Suprapubic skin (tissue), 4 donors: ENCODE results near the gene GINS1. TPM values are rescaled to one million over a fixed set of nuclear protein-coding genes. Genes with fewer than 3 reads are reported as not detected.
"Not testable (repeated sequence)": the region's sequence is repeated elsewhere in the genome, so short reads cannot be mapped to it uniquely, and the experiment has no call there.

Source experiments
- DNase-seq, 2 donors: peaks; one replicate each; pipeline ENCODE4 v3.0.0-alpha.2; 2019; ENCODE audit warnings: low spot score in 2 of 2
- H3K27ac ChIP-seq: fragments of 200-600 bp; sonication (generic); one replicate; pipeline ENCODE4 v1.5.1; 2019
- H3K27me3 ChIP-seq: fragments of 200-600 bp; sonication (generic); one replicate; pipeline ENCODE4 v1.5.1; 2019
- H3K36me3 ChIP-seq: fragments of 200-600 bp; sonication (generic); one replicate; pipeline ENCODE4 v1.5.1; 2019
- H3K4me1 ChIP-seq: fragments of 200-600 bp; sonication (generic); one replicate; pipeline ENCODE4 v1.5.1; 2019
- H3K4me3 ChIP-seq: fragments of 200-600 bp; sonication (generic); one replicate; pipeline ENCODE4 v1.5.1; 2019; ENCODE audit warnings: mild to moderate bottlenecking
- H3K9me3 ChIP-seq: fragments of 200-600 bp; sonication (generic); one replicate; pipeline ENCODE4 v1.5.1; 2019
- EP300 ChIP-seq: sonication (generic); formaldehyde crosslinking; IDR thresholded peaks from one replicate; pipeline ENCODE4 v1.6.1; 2017; ENCODE audit warnings: antibody characterized with exemption
- POLR2A ChIP-seq, 2 donors: fragments of 450-650 bp; IDR thresholded peaks; one replicate each; pipeline ENCODE4 v1.6.1; 2017; ENCODE audit warnings: antibody characterized with exemption in 2 of 2, mild to moderate bottlenecking in 2 of 2, moderate library complexity in 2 of 2
- POLR2AphosphoS5 ChIP-seq, 3 donors: sonication (generic); formaldehyde crosslinking; IDR thresholded peaks; one replicate each; pipeline ENCODE4 v1.6.1; 2017; ENCODE audit warnings: antibody characterized with exemption in 3 of 3
- WGBS: methylation state at CpG from one replicate; pipeline ENCODE4 v1.1.5; 2018; 5-methylcytosine and 5-hydroxymethylcytosine counted together
- total RNA-seq, 4 donors: library from RNA; depleted of rRNA; stranded (reverse); fragments of >200 nt; gene quantifications; one replicate each; pipeline ENCODE4 v1.1.0, GENCODE V29; 2016
- TF ChIP-seq, protein P1 (sequence below), 2 donors: fragments of 200-600 bp in 1 of 2; fragments of 450-650 bp in 1 of 2; sonication (generic) in 1 of 2; IDR thresholded peaks; one replicate each; pipeline ENCODE4 v1.5.1; 2016 to 2019; ENCODE audit warnings: antibody characterized with exemption in 2 of 2, mild to moderate bottlenecking in 1 of 2, moderate library complexity in 1 of 2

Gene GINS1
- total RNA-seq, 4 donors from 2014 or later: 2.4 to 3.6 (median 2.6) TPM

DNA sequence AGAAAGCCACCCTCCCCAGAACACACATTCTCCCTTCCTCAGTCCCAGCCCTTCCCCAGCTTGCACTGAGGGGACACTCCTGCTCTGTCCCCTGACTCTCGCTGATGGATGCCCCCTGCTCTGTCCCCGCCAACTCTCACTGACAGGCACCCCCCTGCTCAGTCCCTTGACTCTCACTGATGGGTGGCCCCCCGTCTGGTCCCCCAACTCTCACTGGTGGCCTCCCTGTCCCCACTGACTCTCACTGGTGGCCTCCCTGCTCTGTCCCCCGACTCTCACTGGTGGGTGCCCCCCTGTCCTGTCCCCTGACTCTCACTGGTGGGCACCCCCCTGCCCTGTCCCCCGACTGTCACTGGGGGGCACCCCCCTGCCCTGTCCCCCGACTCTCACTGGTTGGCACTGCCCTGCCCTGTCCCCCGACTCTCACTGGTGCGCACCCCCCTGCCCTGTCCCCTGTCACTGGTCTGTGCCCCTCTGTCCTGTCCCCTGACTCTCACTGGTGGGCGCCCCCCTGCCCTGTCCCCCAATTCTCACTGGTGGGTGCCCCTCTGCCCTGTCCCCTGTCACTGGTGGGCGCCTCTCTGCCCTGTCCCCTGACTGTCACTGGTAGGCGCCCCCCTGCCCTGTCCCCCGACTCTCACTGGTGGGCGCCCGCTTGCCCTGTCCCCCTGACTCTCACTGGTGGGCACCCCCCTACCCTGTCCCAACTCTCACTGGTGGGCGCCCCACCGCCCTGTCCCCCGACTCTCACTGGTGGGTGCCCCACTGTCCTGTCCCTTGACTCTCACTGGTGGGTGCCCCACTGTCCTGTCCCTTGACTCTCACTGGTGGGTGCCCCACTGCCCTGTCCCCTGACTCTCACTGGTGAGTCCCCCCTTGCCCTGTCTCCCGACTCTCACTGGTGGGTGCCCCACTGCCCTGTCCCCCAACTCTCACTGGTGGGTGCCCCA lies 60.9 kb downstream of the GINS1 start:
- Histone ChIP-seq H3K27ac (no peak overlapping the region), H3K36me3 (peaks cover 12% of the 10 kb centered on the region), H3K4me3 (no peak overlapping the region), H3K9me3 (no peaks in the 10 kb centered on the region), H3K27me3 (no peaks in the 10 kb centered on the region), H3K4me1 (no peaks in the 10 kb centered on the region)
- TF ChIP-seq EP300 (no peak), POLR2AphosphoS5 (IDR thresholded peaks at IDR 0.05) (no peak), POLR2A (IDR thresholded peaks at IDR 0.05) (no peak)
- TF ChIP-seq, protein P1, sequence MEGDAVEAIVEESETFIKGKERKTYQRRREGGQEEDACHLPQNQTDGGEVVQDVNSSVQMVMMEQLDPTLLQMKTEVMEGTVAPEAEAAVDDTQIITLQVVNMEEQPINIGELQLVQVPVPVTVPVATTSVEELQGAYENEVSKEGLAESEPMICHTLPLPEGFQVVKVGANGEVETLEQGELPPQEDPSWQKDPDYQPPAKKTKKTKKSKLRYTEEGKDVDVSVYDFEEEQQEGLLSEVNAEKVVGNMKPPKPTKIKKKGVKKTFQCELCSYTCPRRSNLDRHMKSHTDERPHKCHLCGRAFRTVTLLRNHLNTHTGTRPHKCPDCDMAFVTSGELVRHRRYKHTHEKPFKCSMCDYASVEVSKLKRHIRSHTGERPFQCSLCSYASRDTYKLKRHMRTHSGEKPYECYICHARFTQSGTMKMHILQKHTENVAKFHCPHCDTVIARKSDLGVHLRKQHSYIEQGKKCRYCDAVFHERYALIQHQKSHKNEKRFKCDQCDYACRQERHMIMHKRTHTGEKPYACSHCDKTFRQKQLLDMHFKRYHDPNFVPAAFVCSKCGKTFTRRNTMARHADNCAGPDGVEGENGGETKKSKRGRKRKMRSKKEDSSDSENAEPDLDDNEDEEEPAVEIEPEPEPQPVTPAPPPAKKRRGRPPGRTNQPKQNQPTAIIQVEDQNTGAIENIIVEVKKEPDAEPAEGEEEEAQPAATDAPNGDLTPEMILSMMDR (IDR thresholded peaks at IDR 0.05): no peak
- DNase-seq: no peak
- WGBS: 94% methylated on average over 17 of the region's 18 CpGs

DNA sequence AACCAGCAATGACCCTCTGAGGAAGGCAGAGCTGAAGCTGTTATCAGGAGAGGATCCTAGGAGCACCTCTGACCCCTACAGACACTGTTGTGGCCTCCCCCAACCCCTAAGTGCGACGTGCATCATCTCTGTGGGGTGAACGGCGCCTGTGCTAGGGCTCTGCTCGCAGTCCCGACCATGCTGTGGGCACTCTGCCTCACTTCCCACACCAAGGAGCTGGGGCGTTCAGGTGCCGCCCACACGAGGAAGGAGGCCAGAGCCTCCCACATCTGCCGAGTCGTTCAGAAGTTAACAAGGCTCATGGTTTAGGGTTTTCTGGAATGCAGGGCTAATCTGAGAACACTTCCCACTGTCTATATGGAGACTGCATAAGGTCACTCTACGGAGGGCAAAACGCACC lies 62.1 kb downstream of the GINS1 start:
- H3K4me3 ChIP-seq: no peak overlapping the region
- H3K36me3 ChIP-seq: peaks cover 12% of the 10 kb centered on the region

DNA sequence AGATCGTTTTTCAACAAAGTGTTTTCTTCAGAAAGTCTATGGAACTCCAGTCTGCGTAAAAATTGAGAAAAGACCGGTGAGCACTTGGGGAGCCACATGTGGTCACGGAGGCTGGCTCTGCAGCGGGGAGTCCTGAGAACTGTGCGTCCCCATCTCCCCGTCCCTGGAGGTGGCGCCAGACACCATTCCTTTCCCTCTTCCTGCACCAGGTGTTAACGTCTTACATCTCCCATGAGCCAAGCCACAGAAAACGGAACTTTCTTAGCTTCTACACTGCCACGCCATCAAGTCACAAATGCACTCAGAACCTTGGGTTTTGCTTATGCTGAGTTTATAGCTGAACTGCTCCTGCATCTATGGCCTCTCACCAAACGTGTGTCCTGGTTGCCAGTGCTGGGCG lies 62.6 kb downstream of the GINS1 start:
- no peak for DNase-seq
- WGBS: 74% methylated on average over 13 of the region's 13 CpGs
- H3K27ac ChIP-seq: no peak overlapping the region

More for the DNA sequence above, 62.1 kb downstream of the GINS1 start:
- H3K27me3 ChIP-seq: no peaks in the 10 kb centered on the region
- no peak for DNase-seq
- no peak overlapping the region for H3K27ac ChIP-seq
- no peaks in the 10 kb centered on the region for H3K9me3 ChIP-seq
- 88% methylated on average over 10 of the region's 13 CpGs for WGBS
- no peaks in the 10 kb centered on the region for H3K4me1 ChIP-seq
- TF ChIP-seq, protein P1 (IDR thresholded peaks at IDR 0.05): no peak
- no peak for TF ChIP-seq EP300
- TF ChIP-seq POLR2AphosphoS5 (IDR thresholded peaks at IDR 0.05): no peak
- TF ChIP-seq POLR2A (IDR thresholded peaks at IDR 0.05): no peak

DNA sequence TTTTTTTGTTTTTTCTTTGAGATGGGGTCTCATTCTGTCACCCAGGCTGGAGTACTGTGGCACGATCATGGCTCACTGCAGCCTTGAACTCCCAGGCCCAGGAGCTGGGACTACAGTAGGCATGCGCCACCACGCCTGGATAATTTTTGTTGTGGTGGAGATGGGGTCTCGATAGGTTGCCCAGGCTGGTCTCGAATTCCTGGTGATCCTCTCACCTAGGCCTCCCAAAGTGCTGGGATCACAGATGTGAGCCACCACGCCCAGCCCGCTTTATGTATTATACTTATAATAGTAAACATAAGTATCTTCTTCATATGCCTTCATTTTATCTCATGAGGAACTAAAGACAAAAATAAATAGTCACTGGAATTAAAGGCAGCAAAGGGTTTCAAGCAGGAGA lies 63.5 kb downstream of the GINS1 start:
- no peak for DNase-seq
- H3K27me3 ChIP-seq: no peaks in the 10 kb centered on the region
- peaks cover 13% of the 10 kb centered on the region for H3K36me3 ChIP-seq
- H3K9me3 ChIP-seq: no peaks in the 10 kb centered on the region
- WGBS: 95% methylated on average over 7 of the region's 7 CpGs
- no peak overlapping the region for H3K4me3 ChIP-seq
- H3K27ac ChIP-seq: no peak overlapping the region
- no peak for TF ChIP-seq EP300
- TF ChIP-seq, protein P1 (IDR thresholded peaks at IDR 0.05): no peak
- TF ChIP-seq POLR2A (IDR thresholded peaks at IDR 0.05): no peak
- no peak for TF ChIP-seq POLR2AphosphoS5 (IDR thresholded peaks at IDR 0.05)
- H3K4me1 ChIP-seq: no peaks in the 10 kb centered on the region

More for the DNA sequence above, 62.6 kb downstream of the GINS1 start:
- H3K9me3 ChIP-seq: no peaks in the 10 kb centered on the region
- H3K4me3 ChIP-seq: no peak overlapping the region
- TF ChIP-seq POLR2AphosphoS5 (IDR thresholded peaks at IDR 0.05) (no peak), POLR2A (IDR thresholded peaks at IDR 0.05) (no peak), EP300 (no peak)
- TF ChIP-seq, protein P1 (IDR thresholded peaks at IDR 0.05): peak; percentile 7 to 28
- no peaks in the 10 kb centered on the region for H3K4me1 ChIP-seq
- H3K36me3 ChIP-seq: peaks cover 12% of the 10 kb centered on the region
- no peaks in the 10 kb centered on the region for H3K27me3 ChIP-seq

DNA sequence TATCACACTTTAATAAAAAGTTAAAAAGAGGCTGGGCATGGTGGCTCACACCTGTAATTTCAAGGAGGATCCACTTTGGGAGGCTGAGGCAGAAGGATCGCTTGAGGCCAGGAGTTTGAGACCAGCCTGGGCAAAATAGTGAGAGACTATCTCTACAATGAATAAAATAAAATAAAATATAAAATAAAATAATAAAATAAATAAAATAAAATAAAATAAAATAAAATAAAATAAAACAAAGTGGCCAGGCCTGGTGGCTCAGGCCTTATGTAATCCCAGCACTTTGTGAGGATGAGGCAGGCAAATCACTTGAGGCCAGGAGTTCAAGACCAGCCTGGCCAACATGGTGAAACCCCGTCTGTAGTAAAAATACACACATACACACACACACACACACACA lies 65.8 kb downstream of the GINS1 start:
- not testable (repeated sequence) for H3K36me3 ChIP-seq, H3K27me3 ChIP-seq, H3K4me1 ChIP-seq, H3K4me3 ChIP-seq, H3K9me3 ChIP-seq, H3K27ac ChIP-seq, DNase-seq
- 85% methylated on average over 2 of the region's 2 CpGs for WGBS
